ENCODE data around the gene IPCEF1. TPM values are rescaled to one million over a fixed set of nuclear protein-coding genes. Genes with fewer than 3 reads are reported as not detected.

Gene IPCEF1
- total RNA-seq, 1 experiment from 2014 or later, result not detected

DNA sequence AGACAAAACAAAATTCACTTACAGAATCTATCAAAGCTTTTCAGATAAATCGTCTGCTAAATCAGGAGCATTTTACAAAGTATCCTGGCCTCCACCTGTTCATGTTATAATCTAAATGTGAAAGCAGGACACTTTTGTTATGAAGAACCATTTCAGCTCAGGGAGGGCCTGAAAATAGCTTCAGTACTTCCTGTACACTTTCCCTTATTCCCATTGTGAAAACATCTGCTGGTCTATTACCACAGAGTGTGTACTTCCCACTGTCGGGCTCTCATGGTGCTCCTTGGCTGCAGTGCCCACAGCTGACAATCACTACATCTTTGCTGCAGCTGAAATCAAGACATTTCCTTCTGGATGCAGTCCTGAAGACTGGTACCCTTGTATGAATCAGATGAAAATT, 189.5 kb downstream of the IPCEF1 start:
- DNase-seq (ENCODE audit: low read depth), result no peak

DNA sequence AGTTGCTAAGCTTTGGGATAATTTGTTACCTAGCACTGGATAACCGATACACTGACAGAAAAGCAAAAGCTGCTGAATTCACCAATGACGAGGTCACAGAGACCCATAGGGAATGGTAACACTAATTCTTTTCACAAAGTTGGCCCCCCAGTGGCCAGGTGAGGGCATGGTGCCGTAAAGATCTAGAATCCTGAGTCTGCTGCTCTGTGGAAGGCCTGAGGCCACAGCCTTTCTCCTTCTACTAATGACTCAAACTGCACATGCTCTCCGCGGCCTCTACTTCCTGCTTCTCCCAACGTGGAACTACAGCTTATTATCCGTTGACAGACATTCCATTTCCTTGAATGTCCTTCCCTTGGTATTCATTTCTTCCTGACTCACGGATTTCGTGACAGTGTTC, 190.5 kb downstream of the IPCEF1 start:
- DNase-seq (ENCODE audit: low read depth), result peak; percentile 15

DNA sequence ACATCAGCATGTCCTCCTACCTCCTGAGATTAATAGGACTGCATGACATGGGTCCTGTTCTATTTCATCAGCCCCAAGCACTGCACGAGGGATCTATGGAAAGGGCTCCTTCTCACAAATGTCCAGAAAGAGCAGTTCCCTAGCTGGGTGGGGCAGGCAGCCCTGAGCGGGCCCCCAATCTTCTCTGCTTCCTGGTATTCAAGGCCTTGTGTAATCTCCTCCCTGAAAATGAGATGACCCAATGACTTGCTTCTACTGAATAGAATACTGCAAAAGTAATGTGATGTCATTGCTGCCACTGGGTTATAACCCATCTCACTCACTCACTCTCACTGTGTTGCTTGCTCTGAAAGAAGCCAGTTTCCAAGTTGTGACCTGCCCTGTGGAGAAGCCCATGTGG, 191.1 kb downstream of the IPCEF1 start:
- no peak for DNase-seq (ENCODE audit: low read depth)

DNA sequence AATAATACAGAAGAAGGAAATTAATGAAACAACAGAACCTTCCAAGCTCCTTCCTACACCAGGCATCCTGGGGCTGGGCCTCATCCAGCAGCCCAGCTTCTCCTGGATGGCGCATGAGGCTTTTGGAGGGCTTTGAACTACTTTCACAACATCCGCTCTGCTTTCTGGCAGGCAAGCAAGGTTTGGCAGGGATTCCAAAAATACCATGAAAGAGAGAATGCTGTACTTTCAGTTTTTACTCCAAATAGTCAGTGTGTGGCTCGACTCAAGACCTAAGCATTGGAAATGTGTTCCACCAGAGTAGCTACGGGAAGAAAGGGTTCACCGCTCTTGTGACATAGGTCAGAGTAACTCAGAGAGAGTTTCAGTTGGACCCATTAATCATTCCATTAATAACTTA, 192.2 kb downstream of the IPCEF1 start:
- no peak for DNase-seq (ENCODE audit: low read depth)

DNA sequence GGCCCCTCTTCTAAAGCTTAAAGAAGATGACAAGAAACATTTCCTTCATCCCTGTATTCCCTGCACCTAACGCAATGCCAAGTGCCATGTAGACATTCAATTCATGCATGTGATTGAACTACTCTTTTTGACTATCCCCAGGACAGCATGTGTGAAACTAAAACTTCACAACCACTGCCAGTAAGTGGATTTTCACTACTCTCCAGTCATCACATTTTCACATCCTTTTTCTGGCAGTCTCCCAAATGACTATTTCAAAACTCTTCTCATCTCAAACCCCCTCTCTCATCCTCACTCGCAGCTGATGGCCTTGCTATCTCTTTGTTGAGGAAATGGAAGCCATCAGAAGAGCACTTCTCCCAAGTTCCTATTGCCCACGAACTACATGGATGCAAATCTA, 194.9 kb downstream of the IPCEF1 start:
- no peak for DNase-seq (ENCODE audit: low read depth)

DNA sequence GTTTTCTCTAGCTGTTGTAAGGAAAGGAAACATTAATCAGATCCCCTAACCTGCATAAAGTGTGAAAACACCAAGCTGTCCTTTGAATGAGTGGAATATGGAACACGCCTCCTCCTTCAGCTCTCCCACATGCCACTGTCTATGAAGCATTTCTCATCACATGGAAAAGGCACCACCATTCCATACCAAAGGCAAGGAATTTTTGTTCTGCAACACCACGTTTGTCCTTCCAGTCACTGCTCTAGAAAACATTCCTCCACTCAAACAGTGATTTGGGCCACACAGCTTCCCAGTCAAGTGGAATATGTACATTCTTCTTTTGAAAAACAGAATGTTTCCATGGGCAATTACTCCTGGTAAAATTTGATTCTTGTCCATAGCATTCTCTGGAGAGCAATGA, 197.5 kb downstream of the IPCEF1 start:
- DNase-seq (ENCODE audit: low read depth), result no peak

DNA sequence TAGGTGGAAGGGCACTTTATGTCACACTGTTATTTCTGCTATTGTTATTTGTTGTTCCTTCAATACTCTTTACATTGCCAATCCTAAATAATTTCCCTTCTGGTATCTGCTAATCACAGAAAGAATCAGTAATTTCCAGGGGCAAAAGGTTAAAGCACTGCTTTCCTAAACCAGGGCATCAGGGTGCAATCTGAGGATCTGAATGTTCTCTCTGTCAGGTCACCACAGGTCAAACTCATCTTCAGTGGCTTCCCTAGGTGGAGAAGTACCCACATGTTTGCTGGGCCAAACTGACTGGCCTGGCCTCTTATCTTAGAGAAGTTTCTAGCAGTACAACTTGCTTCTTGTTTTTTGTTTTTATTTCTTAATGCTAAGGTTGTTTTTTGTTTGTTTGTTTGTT, 198.9 kb downstream of the IPCEF1 start:
- DNase-seq (ENCODE audit: low read depth), result no peak

DNA sequence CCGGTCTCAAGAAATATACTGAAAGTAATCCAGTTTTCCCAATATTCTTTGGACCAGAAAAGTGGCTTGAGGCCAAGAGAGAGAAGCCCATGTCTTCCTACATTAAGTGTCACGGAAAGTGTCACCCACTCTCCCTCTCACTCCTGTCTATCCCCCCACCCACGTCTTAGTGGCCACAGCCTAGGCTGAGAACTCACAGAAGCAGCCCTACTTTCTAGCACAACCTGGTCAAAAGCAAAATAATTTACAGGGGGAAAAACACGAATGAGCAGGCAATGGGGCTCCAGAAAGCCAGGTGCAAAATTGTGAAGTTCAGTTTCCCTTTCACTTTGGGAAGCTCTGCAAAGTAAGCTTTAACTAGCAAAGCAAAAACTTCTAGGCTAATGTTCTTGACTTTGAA, 199.5 kb downstream of the IPCEF1 start:
- DNase-seq (ENCODE audit: low read depth), result no peak

DNA sequence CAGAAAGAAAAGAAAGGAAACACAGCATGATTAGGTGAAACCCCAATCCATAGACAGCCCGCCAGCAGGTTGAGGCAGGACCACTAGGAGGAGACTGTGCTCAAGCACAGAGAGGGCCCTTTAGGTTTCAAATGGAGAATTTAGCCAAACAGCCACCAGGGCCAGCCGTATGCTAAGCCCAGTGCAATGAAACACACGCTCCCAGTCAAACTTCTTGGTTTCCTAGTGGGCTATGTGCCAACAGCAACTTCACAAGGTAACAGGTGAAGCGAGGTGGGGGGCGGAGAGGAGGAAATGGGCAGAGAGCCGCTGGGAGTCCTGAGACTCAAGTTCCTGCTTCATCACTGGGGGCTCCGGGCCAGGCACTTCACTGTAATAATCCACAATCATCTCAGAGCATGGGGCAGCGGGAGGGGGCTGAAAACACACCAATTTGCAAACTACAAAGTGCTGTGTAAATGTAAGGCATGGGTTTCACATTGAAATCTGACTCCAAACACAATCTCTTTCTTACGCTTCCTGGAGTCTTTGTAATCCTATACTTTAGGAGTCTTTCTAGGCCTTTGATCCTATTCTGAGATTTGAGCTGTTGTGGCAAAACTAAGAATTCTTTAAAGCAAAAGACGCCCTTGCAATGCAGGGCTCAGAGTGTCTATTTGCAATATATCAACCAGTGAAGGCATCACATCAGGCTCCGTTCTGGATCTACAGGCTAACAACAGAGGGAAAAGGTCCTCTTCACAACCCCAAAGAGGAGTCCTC, 200.3 kb downstream of the IPCEF1 start:
- DNase-seq (ENCODE audit: low read depth), result peak; percentile 50

DNA sequence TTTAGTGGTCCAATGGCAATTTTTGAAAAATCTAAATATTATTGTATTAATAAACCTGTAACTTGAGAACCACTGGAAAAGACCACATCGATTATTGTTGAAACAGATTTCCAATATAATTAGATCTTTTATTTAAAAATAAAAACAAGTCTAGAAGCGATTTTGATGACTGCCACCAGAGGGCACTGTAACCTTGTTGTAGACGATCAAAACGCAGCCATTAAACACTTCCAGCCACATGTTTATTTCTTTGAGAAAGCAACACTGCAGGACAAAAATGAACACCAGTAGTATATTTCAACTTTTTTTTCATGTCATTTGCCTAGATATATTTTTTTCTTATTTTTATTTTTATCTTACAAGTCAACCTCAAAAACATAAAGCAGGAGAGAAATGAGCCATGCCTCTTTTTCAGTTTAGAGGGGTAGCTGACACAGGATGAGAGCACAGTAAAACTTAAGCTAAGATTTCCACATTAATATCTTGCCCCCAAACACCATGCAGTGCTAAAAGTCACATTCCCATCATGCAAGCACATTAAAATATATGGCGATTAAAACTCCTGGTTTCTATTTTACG, 202.1 kb downstream of the IPCEF1 start:
- DNase-seq (ENCODE audit: low read depth), result peak; percentile 30

DNA sequence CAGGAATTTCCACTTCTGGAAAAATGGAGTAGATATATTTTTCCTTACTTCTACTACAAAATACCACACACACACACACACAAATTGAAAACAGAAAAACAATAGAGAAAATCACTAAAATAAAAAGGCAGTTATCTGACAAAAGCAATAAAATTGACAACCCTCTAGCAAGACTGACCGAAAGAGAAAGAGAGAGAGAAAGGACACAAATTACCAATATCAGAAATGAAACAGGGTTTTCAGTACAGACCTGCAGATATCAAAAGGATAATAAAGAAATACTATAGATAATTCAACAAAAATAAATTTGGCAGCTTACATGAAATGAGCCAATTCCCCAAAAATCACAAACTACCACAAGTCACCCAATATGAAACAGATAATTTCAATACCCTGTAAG, 212.8 kb downstream of the IPCEF1 start:
- DNase-seq (ENCODE audit: low read depth), result no peak

DNA sequence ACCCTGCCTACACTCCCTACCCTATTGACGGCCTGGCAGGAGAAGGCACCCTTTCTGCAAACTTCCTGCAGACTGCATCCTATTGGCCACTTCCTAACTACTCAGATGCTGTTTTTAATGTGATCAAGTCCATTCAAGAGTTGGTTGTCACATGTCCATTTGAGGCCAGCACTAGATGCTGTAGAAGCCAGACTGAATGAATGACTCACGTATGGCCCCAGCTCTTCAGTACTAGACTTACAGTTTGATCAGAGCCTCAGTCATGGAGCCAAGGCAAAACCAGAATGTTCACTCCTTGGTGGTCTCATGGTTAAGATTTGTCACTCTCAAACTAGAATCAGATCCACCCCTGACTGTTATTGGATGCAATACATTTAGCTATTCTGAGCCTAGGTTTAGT, 215.9 kb downstream of the IPCEF1 start:
- DNase-seq (ENCODE audit: low read depth), result peak; percentile 10

DNA sequence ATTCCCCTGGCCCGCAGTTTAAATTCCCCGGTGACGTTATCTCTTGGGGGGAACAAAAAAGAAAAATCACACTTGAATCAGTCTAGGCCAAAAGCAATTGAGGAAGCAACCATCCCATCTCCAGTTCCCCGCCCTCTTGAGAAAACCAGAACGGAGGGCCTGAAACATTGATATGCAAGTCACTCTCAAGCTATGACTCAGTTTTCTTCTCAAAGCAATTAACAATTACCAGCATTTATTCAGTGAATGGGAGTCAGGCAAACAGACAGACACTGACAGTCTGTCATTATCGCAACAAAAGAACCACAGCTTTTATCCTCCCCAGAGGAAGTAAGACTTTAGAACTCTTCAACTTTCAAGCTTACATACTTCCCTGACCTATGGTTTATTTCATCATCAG, 216.7 kb downstream of the IPCEF1 start:
- no peak for DNase-seq (ENCODE audit: low read depth)

DNA sequence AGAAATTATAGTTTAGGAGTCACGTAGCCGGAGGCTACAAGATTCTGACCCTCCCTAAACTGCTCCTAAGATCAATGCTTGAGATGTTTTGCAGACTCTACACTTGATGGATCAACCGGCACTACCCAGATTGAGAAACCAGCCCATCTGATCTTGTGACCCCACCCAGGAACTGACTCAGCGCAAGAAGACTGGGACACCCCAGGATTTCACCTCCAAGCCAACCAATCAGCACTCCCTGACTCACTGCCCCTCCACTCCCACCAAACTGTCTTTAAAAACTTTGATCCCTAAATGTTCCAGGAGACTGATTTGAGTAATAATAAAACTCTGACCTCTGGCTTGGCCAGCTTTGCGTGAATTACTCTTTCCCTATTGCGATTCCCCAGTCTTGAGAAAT, 217.8 kb downstream of the IPCEF1 start:
- peak; percentile 52 for DNase-seq (ENCODE audit: low read depth)

DNA sequence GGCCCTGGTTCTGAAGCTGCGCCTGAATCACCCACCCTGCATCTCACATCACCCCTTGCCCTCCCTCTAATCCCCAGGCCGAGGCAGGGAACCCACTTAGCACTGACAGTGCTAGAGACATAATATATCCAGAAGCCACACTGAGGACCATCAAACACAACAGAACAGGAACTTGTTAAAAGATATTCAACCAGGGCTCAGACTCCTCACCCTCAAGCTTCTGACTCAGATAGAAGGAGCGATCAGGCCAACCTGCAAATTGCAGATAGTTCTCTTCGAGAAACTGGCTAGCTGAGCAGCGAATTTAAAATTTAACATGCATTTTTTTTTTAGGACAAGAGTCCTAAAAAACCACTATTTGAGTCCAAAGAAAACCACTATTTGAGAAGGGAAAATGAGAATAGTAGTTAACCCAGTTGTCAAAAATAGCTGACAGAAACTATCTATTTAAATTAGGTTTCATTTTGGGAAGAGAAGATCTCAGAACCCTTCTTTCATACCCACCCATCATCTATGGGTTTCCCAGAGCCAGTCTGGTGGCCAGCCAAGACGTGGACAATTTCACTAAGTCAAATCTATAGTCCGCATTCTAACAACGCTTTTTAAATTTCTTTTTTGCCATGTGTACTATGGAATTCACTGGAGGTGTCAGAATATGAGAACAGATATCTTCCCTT, 222.0 kb downstream of the IPCEF1 start:
- DNase-seq (ENCODE audit: low read depth), result no peak

DNA sequence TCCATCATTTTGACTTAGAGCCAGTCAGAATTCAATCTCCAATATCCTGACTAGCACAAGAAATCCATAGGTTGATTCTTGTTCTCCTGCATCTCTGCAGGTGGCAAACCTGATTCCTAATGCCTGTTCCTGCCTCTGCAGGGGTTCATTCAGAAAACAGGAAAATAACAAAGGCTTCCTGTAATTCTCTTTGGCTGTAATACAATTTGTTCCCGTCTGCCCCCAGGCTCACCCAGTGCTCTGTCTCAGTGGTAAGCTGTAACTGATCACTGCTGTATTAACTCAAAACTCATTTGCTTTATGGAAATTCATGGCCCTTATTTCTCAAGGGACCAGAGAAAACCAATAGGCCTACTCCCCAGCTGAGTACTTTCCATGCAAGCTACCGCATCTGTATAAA, 228.9 kb downstream of the IPCEF1 start:
- DNase-seq (ENCODE audit: low read depth), result no peak

DNA sequence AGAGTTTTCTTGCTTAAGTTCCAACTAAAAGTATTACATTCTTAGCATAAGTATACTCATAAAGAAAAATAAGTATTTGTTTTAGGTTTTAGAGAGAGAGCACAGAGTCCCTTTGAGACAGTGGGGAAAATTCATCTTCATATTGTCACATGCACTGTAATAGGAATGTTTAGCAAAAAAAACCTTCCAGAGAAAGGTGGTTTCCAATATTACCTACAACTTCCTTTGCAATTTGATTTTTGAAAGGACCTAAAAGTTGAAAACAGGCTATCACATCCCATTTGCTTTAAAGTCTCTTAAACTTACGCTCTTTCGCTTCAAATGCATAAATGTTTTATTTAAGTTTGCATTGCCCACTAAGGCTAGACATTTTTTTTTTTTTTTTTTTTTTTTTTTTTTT, 231.2 kb downstream of the IPCEF1 start:
- no peak for DNase-seq (ENCODE audit: low read depth)

DNA sequence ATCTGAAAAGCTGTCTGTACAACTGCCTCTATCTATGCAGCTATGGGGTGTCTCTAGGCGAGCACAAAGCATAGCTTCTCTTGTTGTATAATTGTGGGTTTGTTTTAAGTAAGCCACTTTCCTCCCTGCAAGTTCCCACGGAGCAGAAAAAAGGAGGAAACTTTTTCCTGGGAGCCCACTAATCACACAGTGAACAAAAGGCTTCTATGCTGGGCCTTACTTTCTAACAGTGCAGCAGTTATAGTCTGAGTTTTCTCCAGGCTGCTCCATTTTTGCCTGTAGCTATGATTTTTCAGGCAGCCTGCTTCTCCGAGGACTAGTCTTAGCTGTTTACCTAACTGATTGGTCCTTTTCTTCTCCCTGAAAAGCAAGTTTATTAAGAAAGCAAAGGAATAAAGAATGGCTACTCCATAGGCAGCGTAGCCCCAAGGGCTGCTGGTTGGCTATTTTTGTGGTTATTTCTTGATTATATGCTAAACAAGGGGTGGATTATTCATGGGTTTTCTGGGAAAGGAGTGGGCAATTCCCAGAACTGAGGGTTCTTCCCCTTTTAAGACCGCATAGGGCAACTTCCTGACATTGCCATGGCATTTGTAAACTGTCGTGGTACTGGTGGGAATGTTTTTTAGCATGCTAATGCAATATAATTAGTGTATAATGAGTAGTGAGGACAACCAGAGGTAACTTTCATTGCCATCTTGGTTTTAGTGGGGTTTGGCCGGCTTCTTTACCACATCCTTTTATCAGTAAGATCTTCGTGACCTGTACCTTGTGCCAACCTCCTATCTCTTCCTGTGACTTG, 233.2 kb downstream of the IPCEF1 start:
- DNase-seq (ENCODE audit: low read depth), result no peak

DNA sequence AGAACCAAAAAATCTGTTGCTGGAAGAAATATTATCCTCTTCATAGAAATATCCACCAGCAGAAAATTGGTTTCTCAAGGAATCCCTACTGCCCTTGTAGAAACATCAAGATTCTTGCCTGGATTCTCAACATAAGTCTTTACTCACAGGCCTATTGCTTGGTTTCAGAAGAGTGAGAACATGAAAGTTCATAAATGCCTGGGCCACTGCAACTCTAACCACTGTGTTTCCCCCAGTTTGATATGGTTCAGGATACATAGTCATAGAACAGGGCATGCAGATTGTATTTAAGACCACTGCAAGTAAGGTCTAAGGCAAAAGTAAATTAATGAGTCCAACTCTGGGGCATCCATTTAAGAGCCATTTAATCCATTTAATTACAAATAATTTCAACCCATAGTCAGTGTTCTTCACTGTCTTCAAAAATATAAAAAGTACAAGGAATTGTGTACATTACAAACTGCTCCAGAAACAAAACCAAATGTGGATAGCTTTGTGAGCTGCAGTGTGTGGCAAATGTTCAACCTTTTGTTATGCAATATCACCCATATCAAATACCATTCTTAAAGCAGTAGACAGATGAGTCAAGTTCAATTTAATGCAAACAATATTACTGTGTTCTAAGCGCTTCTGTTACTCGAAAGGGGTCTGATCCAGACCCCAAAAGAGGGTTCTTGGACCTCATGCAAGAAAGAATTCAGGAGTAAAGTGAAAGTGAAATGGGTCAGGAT, 234.2 kb downstream of the IPCEF1 start:
- DNase-seq (ENCODE audit: low read depth), result no peak

DNA sequence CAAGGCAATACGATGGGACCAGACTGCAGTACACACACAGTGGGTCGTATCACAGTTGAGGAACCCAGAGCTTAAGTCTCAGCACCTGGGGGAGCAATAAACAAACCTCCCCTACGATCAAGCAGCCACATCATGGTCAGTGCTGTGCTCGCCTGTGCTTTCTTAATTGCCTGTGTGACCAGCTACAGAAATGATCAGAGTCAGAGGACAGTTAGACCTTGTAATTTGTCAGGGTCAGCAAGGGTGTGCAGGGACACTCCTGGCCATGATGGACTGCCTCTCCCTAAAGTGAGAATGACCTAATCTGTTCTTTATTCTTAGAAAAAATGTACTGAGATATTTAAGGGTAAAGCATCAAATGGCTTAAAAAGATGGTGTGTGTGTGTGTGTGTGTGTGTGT, 239.1 kb downstream of the IPCEF1 start:
- DNase-seq (ENCODE audit: low read depth), result no peak

DNA sequence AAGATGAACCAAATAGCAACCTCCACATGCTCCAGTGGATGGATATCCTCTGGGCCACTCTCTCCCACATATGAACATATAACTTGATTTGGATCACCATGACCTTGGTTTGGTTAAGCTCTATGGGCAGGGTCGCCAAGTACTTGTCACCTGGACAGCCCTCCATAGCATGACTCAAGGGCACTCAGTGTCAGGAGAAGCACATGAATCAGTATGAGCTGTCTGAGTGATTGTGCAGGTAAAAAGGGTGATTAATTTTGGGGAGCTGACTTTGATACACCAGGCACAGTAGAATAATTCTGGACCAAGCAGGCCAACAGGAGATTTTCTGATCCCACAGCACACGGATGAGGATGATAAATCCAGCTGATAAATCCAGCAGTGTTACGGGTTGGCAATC, 243.2 kb downstream of the IPCEF1 start:
- no peak for DNase-seq (ENCODE audit: low read depth)

All from HT1080 (cell line).